ENCODE data around the gene CRISPLD2.
"Not testable (repeated sequence)": the region's sequence is repeated elsewhere in the genome, so short reads cannot be mapped to it uniquely, and the experiment has no call there.

Gene CRISPLD2

GRCh38 chr16:84823484-84823883 lies 3.7 kb downstream of the CRISPLD2 start:
- no peak for DNase-seq

- DNase-seq: no peak
Observed at GRCh38 chr16:84823926-84824325, 4.1 kb downstream of the CRISPLD2 start.

GRCh38 chr16:84825896-84826557 lies 6.2 kb downstream of the CRISPLD2 start:
- DNase-seq: no peak

- no peak for DNase-seq
Observed at GRCh38 chr16:84826558-84826941, 6.8 kb downstream of the CRISPLD2 start.

GRCh38 chr16:84827131-84827574 lies 7.4 kb downstream of the CRISPLD2 start:
- DNase-seq: no peak

GRCh38 chr16:84827897-84828296 lies 8.1 kb downstream of the CRISPLD2 start:
- no peak for DNase-seq

- no peak for DNase-seq
Observed at GRCh38 chr16:84828322-84828721, 8.5 kb downstream of the CRISPLD2 start.

- peak; percentile 85 for DNase-seq
Observed at GRCh38 chr16:84829168-84829965, 9.6 kb downstream of the CRISPLD2 start.

- DNase-seq: no peak
Observed at GRCh38 chr16:84830765-84831384, 11.1 kb downstream of the CRISPLD2 start.

GRCh38 chr16:84831728-84832127 lies 11.9 kb downstream of the CRISPLD2 start:
- DNase-seq: not testable (repeated sequence)

GRCh38 chr16:84832488-84833143 lies 12.8 kb downstream of the CRISPLD2 start:
- DNase-seq: peak; percentile 78

- no peak for DNase-seq
Observed at GRCh38 chr16:84833144-84833500, 13.3 kb downstream of the CRISPLD2 start.

- no peak for DNase-seq
Observed at GRCh38 chr16:84833542-84834402, 14.0 kb downstream of the CRISPLD2 start.

GRCh38 chr16:84834403-84834772 lies 14.6 kb downstream of the CRISPLD2 start:
- DNase-seq: no peak

GRCh38 chr16:84836234-84836647 lies 16.5 kb downstream of the CRISPLD2 start:
- peak; percentile 100 for DNase-seq

- DNase-seq: no peak
Observed at GRCh38 chr16:84836967-84837366, 17.2 kb downstream of the CRISPLD2 start.

GRCh38 chr16:84838383-84838948 lies 18.7 kb downstream of the CRISPLD2 start:
- peak; percentile 26 for DNase-seq

GRCh38 chr16:84839054-84839453 lies 19.3 kb downstream of the CRISPLD2 start:
- peak; percentile 43 for DNase-seq

GRCh38 chr16:84839956-84840355 lies 20.2 kb downstream of the CRISPLD2 start:
- peak; percentile 57 for DNase-seq

GRCh38 chr16:84840687-84841627 lies 21.2 kb downstream of the CRISPLD2 start:
- no peak for DNase-seq

- no peak for DNase-seq
Observed at GRCh38 chr16:84841787-84842300, 22.1 kb downstream of the CRISPLD2 start.
